ENCODE data around the gene ZNF524.

DNA sequence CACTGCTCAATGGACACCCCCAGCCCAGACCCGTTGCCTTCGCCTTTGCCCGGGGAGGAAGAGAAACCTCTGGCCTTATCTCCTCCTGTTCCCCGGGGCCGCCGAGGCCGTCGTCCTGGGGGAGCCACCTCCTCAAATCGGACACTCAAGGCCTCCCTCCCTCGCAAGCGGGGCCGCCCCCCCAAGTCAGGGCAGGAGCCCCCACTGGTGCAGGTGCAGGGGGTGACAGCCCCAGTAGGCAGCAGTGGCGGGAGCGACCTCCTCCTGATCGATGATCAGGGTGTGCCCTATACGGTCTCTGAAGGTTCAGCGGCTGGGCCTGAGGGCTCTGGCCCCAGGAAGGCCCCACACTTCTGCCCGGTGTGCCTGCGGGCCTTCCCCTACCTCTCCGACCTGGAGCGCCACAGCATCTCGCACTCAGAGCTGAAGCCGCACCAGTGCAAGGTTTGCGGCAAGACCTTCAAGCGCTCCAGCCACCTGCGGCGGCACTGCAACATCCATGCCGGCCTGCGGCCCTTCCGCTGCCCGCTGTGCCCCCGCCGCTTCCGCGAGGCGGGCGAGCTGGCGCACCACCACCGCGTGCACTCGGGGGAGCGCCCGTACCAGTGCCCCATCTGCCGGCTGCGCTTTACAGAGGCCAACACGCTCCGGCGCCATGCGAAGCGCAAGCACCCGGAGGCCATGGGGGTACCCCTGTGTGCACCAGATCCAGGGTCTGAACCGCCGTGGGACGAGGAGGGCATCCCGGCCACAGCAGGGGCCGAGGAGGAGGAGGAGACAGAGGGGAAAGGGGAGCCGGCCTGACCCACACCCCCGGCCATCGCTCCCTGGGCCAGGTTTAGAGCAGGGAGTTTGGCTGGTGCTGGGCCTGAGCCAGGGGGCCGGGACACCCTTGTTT, 2.3 kb downstream of the ZNF524 start:
- TF ChIP-seq POLR2AphosphoS5 (IDR thresholded peaks at IDR 0.05; ENCODE audit: low read depth, low read length) = no peak
- no peak for TF ChIP-seq SIN3A (IDR thresholded peaks at IDR 0.05; ENCODE audit: borderline replicate concordance, insufficient read depth, low read length)
- TF ChIP-seq TAF1 (IDR thresholded peaks at IDR 0.05; ENCODE audit: borderline replicate concordance, insufficient read depth, low read length) = no peak
- TF ChIP-seq, protein P1, sequence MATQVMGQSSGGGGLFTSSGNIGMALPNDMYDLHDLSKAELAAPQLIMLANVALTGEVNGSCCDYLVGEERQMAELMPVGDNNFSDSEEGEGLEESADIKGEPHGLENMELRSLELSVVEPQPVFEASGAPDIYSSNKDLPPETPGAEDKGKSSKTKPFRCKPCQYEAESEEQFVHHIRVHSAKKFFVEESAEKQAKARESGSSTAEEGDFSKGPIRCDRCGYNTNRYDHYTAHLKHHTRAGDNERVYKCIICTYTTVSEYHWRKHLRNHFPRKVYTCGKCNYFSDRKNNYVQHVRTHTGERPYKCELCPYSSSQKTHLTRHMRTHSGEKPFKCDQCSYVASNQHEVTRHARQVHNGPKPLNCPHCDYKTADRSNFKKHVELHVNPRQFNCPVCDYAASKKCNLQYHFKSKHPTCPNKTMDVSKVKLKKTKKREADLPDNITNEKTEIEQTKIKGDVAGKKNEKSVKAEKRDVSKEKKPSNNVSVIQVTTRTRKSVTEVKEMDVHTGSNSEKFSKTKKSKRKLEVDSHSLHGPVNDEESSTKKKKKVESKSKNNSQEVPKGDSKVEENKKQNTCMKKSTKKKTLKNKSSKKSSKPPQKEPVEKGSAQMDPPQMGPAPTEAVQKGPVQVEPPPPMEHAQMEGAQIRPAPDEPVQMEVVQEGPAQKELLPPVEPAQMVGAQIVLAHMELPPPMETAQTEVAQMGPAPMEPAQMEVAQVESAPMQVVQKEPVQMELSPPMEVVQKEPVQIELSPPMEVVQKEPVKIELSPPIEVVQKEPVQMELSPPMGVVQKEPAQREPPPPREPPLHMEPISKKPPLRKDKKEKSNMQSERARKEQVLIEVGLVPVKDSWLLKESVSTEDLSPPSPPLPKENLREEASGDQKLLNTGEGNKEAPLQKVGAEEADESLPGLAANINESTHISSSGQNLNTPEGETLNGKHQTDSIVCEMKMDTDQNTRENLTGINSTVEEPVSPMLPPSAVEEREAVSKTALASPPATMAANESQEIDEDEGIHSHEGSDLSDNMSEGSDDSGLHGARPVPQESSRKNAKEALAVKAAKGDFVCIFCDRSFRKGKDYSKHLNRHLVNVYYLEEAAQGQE (IDR thresholded peaks at IDR 0.05; ENCODE audit: insufficient read depth in 1 of 2, low read depth in 2 of 2, low read length in 2 of 2) = no peak
- no peak for TF ChIP-seq FOXP2 (optimal IDR thresholded peaks at IDR 0.05; ENCODE audit: borderline replicate concordance, extremely low read depth, extremely low read length, insufficient read depth)
